Fibroblast of lung (primary cell): ENCODE data around the gene EDA.

ENCODE experiments used
- EZH2 ChIP-seq: IDR thresholded peaks from 2 replicates; pipeline ENCODE4 v1.5.1; 2012; ENCODE audit warnings: low read length, control low read depth, mild to moderate bottlenecking; ENCODE audit errors: missing control alignments
- TF ChIP-seq, protein P1 (sequence below), 2 donors: IDR thresholded peaks in 1 of 2; conservative IDR thresholded peaks in 1 of 2; 1 replicate in 1 of 2; 2 replicates in 1 of 2; pipeline ENCODE4 v1.5.1; 2011 to 2012; ENCODE audit warnings: low read length in 2 of 2, control low read depth in 1 of 2, inconsistent platforms in 1 of 2, low read depth in 1 of 2, mild to moderate bottlenecking in 1 of 2

DNA sequence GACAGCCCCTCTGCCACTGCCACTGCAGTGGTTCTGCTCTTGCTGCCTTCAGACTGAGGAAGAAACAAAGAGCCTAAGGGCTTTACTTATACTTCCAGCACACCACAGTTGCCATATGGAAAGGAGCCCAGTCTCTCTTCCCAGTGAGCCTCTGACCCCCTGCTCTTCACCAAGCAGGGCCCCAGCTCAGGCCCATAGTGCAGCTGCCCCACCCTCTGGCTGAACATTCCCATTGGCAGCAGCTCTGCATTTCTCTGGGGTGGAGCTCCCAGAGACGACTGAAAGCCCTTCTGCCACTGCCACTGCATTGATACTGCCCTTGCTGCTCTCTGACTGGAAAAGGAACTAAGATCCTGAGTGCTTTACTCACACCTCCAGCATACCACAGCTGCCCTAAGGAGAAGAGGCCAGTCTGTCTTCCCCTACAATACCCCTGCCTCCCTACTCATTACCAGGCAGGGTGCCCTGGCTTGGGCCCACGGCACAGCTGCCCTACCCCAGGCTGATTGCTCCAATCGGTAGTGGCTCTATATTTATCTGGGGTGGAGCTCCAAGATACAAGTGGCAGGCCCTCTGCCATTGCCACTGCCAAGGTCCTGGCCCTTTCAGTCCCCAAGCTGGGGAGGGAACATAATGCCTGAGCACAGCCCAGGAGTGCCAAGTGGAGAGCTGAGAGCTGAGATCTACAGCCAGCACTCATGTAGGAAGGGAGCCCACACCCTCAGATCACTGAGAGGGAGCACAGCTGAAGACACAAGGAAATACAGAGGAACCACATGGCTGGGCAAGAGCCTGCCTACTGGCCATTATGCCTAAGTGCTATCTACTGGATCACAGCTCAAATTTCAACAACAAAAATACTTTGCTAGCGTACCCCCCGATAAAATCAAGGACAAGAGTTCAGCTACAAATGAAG, 397.8 kb downstream of the EDA start:
- TF ChIP-seq, protein P1, sequence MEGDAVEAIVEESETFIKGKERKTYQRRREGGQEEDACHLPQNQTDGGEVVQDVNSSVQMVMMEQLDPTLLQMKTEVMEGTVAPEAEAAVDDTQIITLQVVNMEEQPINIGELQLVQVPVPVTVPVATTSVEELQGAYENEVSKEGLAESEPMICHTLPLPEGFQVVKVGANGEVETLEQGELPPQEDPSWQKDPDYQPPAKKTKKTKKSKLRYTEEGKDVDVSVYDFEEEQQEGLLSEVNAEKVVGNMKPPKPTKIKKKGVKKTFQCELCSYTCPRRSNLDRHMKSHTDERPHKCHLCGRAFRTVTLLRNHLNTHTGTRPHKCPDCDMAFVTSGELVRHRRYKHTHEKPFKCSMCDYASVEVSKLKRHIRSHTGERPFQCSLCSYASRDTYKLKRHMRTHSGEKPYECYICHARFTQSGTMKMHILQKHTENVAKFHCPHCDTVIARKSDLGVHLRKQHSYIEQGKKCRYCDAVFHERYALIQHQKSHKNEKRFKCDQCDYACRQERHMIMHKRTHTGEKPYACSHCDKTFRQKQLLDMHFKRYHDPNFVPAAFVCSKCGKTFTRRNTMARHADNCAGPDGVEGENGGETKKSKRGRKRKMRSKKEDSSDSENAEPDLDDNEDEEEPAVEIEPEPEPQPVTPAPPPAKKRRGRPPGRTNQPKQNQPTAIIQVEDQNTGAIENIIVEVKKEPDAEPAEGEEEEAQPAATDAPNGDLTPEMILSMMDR (conservative IDR thresholded peaks at IDR 0.05 in 1 of 2, IDR thresholded peaks at IDR 0.05 in 1 of 2; ENCODE audit: low read depth in 1 of 2, low read length in 2 of 2) = no peak
- no peak for TF ChIP-seq EZH2
